Central memory CD4-positive, alpha-beta T cell (primary cell): Measurements from ENCODE around the gene CCDC85A.

Experiments used
- DNase-seq: peaks from one replicate; pipeline ENCODE4 v3.0.0; 2022

Gene CCDC85A

GRCh38 chr2:56313500-56313921, 129.7 kb downstream of the CCDC85A start:
- DNase-seq: no peak

GRCh38 chr2:56314371-56314770, 130.6 kb downstream of the CCDC85A start:
- no peak for DNase-seq

- no peak for DNase-seq
Measured at GRCh38 chr2:56314796-56315195, 131.0 kb downstream of the CCDC85A start.

GRCh38 chr2:56315376-56315775, 131.6 kb downstream of the CCDC85A start:
- DNase-seq: no peak

GRCh38 chr2:56316011-56316410, 132.2 kb downstream of the CCDC85A start:
- no peak for DNase-seq

GRCh38 chr2:56318147-56318546, 134.4 kb downstream of the CCDC85A start:
- DNase-seq: no peak

- DNase-seq: no peak
Measured at GRCh38 chr2:56325661-56326345, 142.0 kb downstream of the CCDC85A start.

- no peak for DNase-seq
Measured at GRCh38 chr2:56326346-56326741, 142.6 kb downstream of the CCDC85A start.

GRCh38 chr2:56331810-56332209, 148.0 kb downstream of the CCDC85A start:
- no peak for DNase-seq

- DNase-seq: no peak
Measured at GRCh38 chr2:56333812-56334485, 150.2 kb downstream of the CCDC85A start.

GRCh38 chr2:56334622-56335021, 150.8 kb downstream of the CCDC85A start:
- DNase-seq: no peak

GRCh38 chr2:56335101-56335500, 151.3 kb downstream of the CCDC85A start:
- no peak for DNase-seq

- DNase-seq: no peak
Measured at GRCh38 chr2:56337342-56337741, 153.6 kb downstream of the CCDC85A start.

- DNase-seq: no peak
Measured at GRCh38 chr2:56338232-56338631, 154.4 kb downstream of the CCDC85A start.

GRCh38 chr2:56344771-56345170, 161.0 kb downstream of the CCDC85A start:
- no peak for DNase-seq

GRCh38 chr2:56347881-56348280, 164.1 kb downstream of the CCDC85A start:
- DNase-seq: no peak

GRCh38 chr2:56348392-56349210, 164.8 kb downstream of the CCDC85A start:
- DNase-seq: no peak

GRCh38 chr2:56357655-56358295, 174.0 kb downstream of the CCDC85A start:
- DNase-seq: no peak

GRCh38 chr2:56361844-56362243, 178.1 kb downstream of the CCDC85A start:
- no peak for DNase-seq

GRCh38 chr2:56364902-56365301, 181.1 kb downstream of the CCDC85A start:
- no peak for DNase-seq

- no peak for DNase-seq
Measured at GRCh38 chr2:56369316-56369715, 185.5 kb downstream of the CCDC85A start.

GRCh38 chr2:56372071-56372656, 188.4 kb downstream of the CCDC85A start:
- no peak for DNase-seq

GRCh38 chr2:56375251-56375650, 191.5 kb downstream of the CCDC85A start:
- no peak for DNase-seq
